H1 (cell line): ENCODE results near the gene TIAM2. TPM values are rescaled to one million over a fixed set of nuclear protein-coding genes. Genes with fewer than 3 reads are reported as not detected.

ENCODE experiments used
- CTCF ChIA-PET: fragments of 300-600 bp; sonication (Branson Sonifier 250); formaldehyde crosslinking; loops from one replicate; lab custom pipeline; 2021; ENCODE audit not compliant: partially characterized antibody; lab: Charles Lee
- POLR2A ChIA-PET: fragments of 300-600 bp; sonication (Branson Sonifier 250); formaldehyde crosslinking; loops from one replicate; lab custom pipeline; 2021; ENCODE audit warnings: inconsistent platforms; ENCODE audit not compliant: partially characterized antibody; lab: Charles Lee
- DNase-seq, 2 experiments: peaks; one replicate each; pipeline versions ENCODE4 v3.0.0 to v3.0.0-alpha.2; 2010 to 2022; ENCODE audit warnings: low spot score in 2 of 2, low read depth in 1 of 2, mixed read lengths in 1 of 2
- FAIRE-seq: peaks from 2 replicates; lab custom pipeline; 2011; peaks lifted over from hg19 to GRCh38; lab: Jason Lieb, UNC
- H2AFZ ChIP-seq: 2 replicates; pipeline ENCODE4 v1.8.1; 2012; ENCODE audit warnings: low read length, inconsistent platforms
- H2AK5ac ChIP-seq: 2 replicates; pipeline ENCODE4 v1.6.1; 2013; ENCODE audit warnings: low read depth, low read length
- H2BK120ac ChIP-seq: replicated peaks from 2 replicates; pipeline ENCODE3; 2013; ENCODE audit warnings: low read depth, low read length, inconsistent platforms
- H2BK12ac ChIP-seq: 2 replicates; pipeline ENCODE4 v1.6.1; 2013; ENCODE audit warnings: low read depth, low read length
- H2BK15ac ChIP-seq: 2 replicates; pipeline ENCODE4 v1.6.1; 2013; ENCODE audit warnings: low read length
- H2BK20ac ChIP-seq: 2 replicates; pipeline ENCODE4 v1.6.1; 2013; ENCODE audit warnings: low read length
- H2BK5ac ChIP-seq: 2 replicates; pipeline ENCODE4 v1.6.1; 2013; ENCODE audit warnings: low read depth, low read length
- H3K14ac ChIP-seq: 2 replicates; pipeline ENCODE4 v1.6.1; 2013; ENCODE audit warnings: inconsistent platforms; ENCODE audit not compliant: insufficient read length
- H3K18ac ChIP-seq: 2 replicates; pipeline ENCODE4 v1.6.1; 2013; ENCODE audit warnings: low read length; ENCODE audit errors: extremely low read depth
- H3K23ac ChIP-seq: 2 replicates; pipeline ENCODE4 v1.6.1; 2013; ENCODE audit warnings: inconsistent platforms; ENCODE audit not compliant: insufficient read length
- H3K23me2 ChIP-seq: 2 replicates; pipeline ENCODE4 v1.6.1; 2013; ENCODE audit warnings: low read depth, low read length
- H3K27ac ChIP-seq: 2 replicates; pipeline ENCODE4 v1.6.1; 2011; ENCODE audit warnings: low read depth, low read length, inconsistent platforms
- H3K27me3 ChIP-seq, 4 experiments: replicated peaks in 1 of 4; 1 replicate in 1 of 4; 2 replicates in 3 of 4; pipeline versions ENCODE4 v1.6.1 to v1.8.1; 2011 to 2013; ENCODE audit warnings: low read length in 3 of 4, mild to moderate bottlenecking in 3 of 4, inconsistent platforms in 2 of 4, mixed read lengths in 2 of 4, moderate library complexity in 1 of 4; ENCODE audit not compliant: control insufficient read depth in 3 of 4, insufficient read depth in 3 of 4; ENCODE audit errors: extremely low read depth in 1 of 4
- H3K36me3 ChIP-seq, 4 experiments: 2 replicates each; pipeline versions ENCODE4 v1.6.1 to v1.8.1; 2011 to 2013; ENCODE audit warnings: mild to moderate bottlenecking in 4 of 4, low read length in 3 of 4, moderate library complexity in 2 of 4, control low read depth in 1 of 4, inconsistent platforms in 1 of 4; ENCODE audit not compliant: insufficient read depth in 4 of 4, control insufficient read depth in 2 of 4
- H3K4ac ChIP-seq: replicated peaks from 2 replicates; pipeline ENCODE3; 2013; ENCODE audit warnings: low read length, low read depth, mixed read lengths, inconsistent platforms; ENCODE audit not compliant: insufficient read length
- H3K4me1 ChIP-seq, 4 experiments: replicated peaks in 1 of 4; 1 replicate in 1 of 4; 2 replicates in 3 of 4; pipeline versions ENCODE4 v1.6.1 to v1.8.1; 2011 to 2013; ENCODE audit warnings: low read length in 3 of 4, inconsistent platforms in 2 of 4, mixed read lengths in 1 of 4; ENCODE audit not compliant: insufficient read depth in 4 of 4, control insufficient read depth in 3 of 4
- H3K4me2 ChIP-seq, 2 experiments: 2 replicates each; pipeline versions ENCODE4 v1.6.1 to v1.8.1; 2011 to 2013; ENCODE audit warnings: low read depth in 2 of 2, low read length in 2 of 2, control low read depth in 1 of 2, inconsistent platforms in 1 of 2, mild to moderate bottlenecking in 1 of 2; ENCODE audit not compliant: insufficient read depth in 1 of 2
- H3K4me3 ChIP-seq, 4 experiments: fragments of 200-600, 300-600 bp in 1 of 4; sonication (generic), shearing (Covaris generic), sonication (Bioruptor Twin) in 1 of 4; 2 replicates each; pipeline versions ENCODE4 v1.5.1 to v1.8.1; 2011 to 2016; ENCODE audit warnings: low read length in 4 of 4, low read depth in 3 of 4, control low read depth in 2 of 4, inconsistent platforms in 2 of 4, mild to moderate bottlenecking in 2 of 4, mixed read lengths in 1 of 4, moderate library complexity in 1 of 4; ENCODE audit not compliant: insufficient read depth in 2 of 4; ENCODE audit errors: extremely low read depth in 1 of 4
- H3K56ac ChIP-seq: replicated peaks from 2 replicates; pipeline ENCODE3; 2013; ENCODE audit warnings: low read depth, mild to moderate bottlenecking, mixed read lengths, low read length, inconsistent platforms; ENCODE audit not compliant: insufficient read length
- H3K79me1 ChIP-seq: 2 replicates; pipeline ENCODE4 v1.6.1; 2013; ENCODE audit warnings: low read depth, low read length, control low read depth
- H3K79me2 ChIP-seq, 2 experiments: 2 replicates each; pipeline versions ENCODE4 v1.6.1 to v1.8.1; 2012 to 2013; ENCODE audit warnings: low read length in 2 of 2, mild to moderate bottlenecking in 2 of 2, inconsistent platforms in 1 of 2; ENCODE audit not compliant: insufficient read depth in 2 of 2, control insufficient read depth in 1 of 2
- H3K9ac ChIP-seq, 4 experiments: replicated peaks in 1 of 4; 1 replicate in 1 of 4; 2 replicates in 3 of 4; pipeline versions ENCODE4 v1.6.1 to v1.8.1; 2011 to 2013; ENCODE audit warnings: low read depth in 3 of 4, low read length in 3 of 4, control low read depth in 2 of 4, mild to moderate bottlenecking in 2 of 4, moderate library complexity in 2 of 4, inconsistent platforms in 1 of 4; ENCODE audit errors: extremely low read depth in 1 of 4
- H3K9me3 ChIP-seq, 2 experiments: 2 replicates each; pipeline versions ENCODE4 v1.6.1 to v1.8.1; 2012 to 2013; ENCODE audit warnings: mild to moderate bottlenecking in 2 of 2, moderate library complexity in 2 of 2, control low read depth in 1 of 2, inconsistent platforms in 1 of 2, low read depth in 1 of 2, low read length in 1 of 2, mixed read lengths in 1 of 2; ENCODE audit not compliant: insufficient read depth in 2 of 2
- H4K20me1 ChIP-seq, 2 experiments: replicated peaks in 1 of 2; 2 replicates each; pipeline versions ENCODE3 to v1.8.1; 2011 to 2013; ENCODE audit warnings: inconsistent platforms in 2 of 2, low read length in 2 of 2, mild to moderate bottlenecking in 1 of 2; ENCODE audit not compliant: insufficient read depth in 2 of 2, control insufficient read depth in 1 of 2
- H4K5ac ChIP-seq: 2 replicates; pipeline ENCODE4 v1.6.1; 2013; ENCODE audit warnings: low read length, low read depth, mixed read lengths, inconsistent platforms; ENCODE audit not compliant: insufficient read length
- H4K8ac ChIP-seq: 2 replicates; pipeline ENCODE4 v1.8.0; 2013; ENCODE audit warnings: mild to moderate bottlenecking, moderate library complexity, low read length, inconsistent platforms; ENCODE audit not compliant: insufficient read depth; ENCODE audit errors: extremely low read depth
- H4K91ac ChIP-seq: replicated peaks from 2 replicates; pipeline ENCODE3; 2013; ENCODE audit warnings: low read length, mixed read lengths, inconsistent platforms; ENCODE audit not compliant: insufficient read length
- CEBPB ChIP-seq: IDR thresholded peaks from 2 replicates; pipeline ENCODE4 v1.6.1; 2012; ENCODE audit warnings: low read depth, low read length
- CHD2 ChIP-seq: IDR thresholded peaks from 2 replicates; pipeline ENCODE4 v1.6.1; 2012; ENCODE audit warnings: low read length, improper control_type of control experiment
- E2F6 ChIP-seq: IDR thresholded peaks from 2 replicates; pipeline ENCODE4 v1.6.1; 2012; ENCODE audit warnings: inconsistent platforms
- EP300 ChIP-seq, 2 experiments: IDR thresholded peaks; 1 replicate in 1 of 2; 2 replicates in 1 of 2; pipeline ENCODE4 v1.6.1; 2011 to 2012; ENCODE audit warnings: low read depth in 2 of 2, low read length in 2 of 2, mild to moderate bottlenecking in 2 of 2, borderline replicate concordance in 1 of 2, inconsistent platforms in 1 of 2, moderate library complexity in 1 of 2
- GABPA ChIP-seq: IDR thresholded peaks from 2 replicates; pipeline ENCODE4 v1.6.1; 2011; ENCODE audit warnings: mild to moderate bottlenecking, low read length, moderate library complexity, borderline replicate concordance; ENCODE audit not compliant: insufficient read depth
- KDM1A ChIP-seq: fragments of 200-600, 300-600 bp; sonication (generic); IDR thresholded peaks from 2 replicates; pipeline ENCODE4 v1.7.1; 2016; ENCODE audit warnings: mild to moderate bottlenecking, low read length, borderline replicate concordance
- MAX ChIP-seq: IDR thresholded peaks from 2 replicates; pipeline ENCODE4 v1.6.1; 2012; ENCODE audit warnings: inconsistent platforms
- NANOG ChIP-seq: IDR thresholded peaks from 2 replicates; pipeline ENCODE4 v1.6.1; 2011; ENCODE audit warnings: low read length, low read depth, mild to moderate bottlenecking, inconsistent platforms; ENCODE audit not compliant: insufficient read depth, poor library complexity, severe bottlenecking
- PHF8 ChIP-seq: fragments of 200-600 bp; sonication (generic); conservative IDR thresholded peaks from 2 replicates; pipeline ENCODE4 v1.7.1; 2012; ENCODE audit warnings: low read depth, mild to moderate bottlenecking, inconsistent platforms, low read length, moderate library complexity
- RBBP5 ChIP-seq: IDR thresholded peaks from 2 replicates; pipeline ENCODE4 v1.7.1; 2012; ENCODE audit warnings: low read depth, mild to moderate bottlenecking, inconsistent platforms, low read length, moderate library complexity, borderline replicate concordance
- RXRA ChIP-seq: IDR thresholded peaks from 2 replicates; pipeline ENCODE4 v1.6.1; 2011; ENCODE audit warnings: low read depth, mild to moderate bottlenecking, low read length, moderate library complexity; ENCODE audit not compliant: insufficient read depth
- SUZ12 ChIP-seq: fragments of 200-600 bp; sonication (generic); IDR thresholded peaks from 2 replicates; pipeline ENCODE4 v1.6.1; 2012; ENCODE audit warnings: mild to moderate bottlenecking, inconsistent platforms, low read length, moderate library complexity, mixed read lengths
- TAF7 ChIP-seq: optimal IDR thresholded peaks from 2 replicates; pipeline ENCODE3; 2011; ENCODE audit warnings: low read depth, mild to moderate bottlenecking, inconsistent platforms, low read length, moderate library complexity, borderline replicate concordance
- WGBS, 2 experiments: shearing (Covaris generic) in 1 of 2; methylation state at CpG; one replicate each; pipeline versions ENCODE4 v1.1.6 to v1.1.7; 2013 to 2015; ENCODE audit warnings: low lambda C conversion rate in 2 of 2, mixed read lengths in 2 of 2, inconsistent platforms in 1 of 2, low coverage in 1 of 2, missing lambda C conversion rate in 1 of 2; ENCODE audit not compliant: insufficient replicate concordance in 2 of 2, insufficient coverage in 1 of 2, insufficient read length in 1 of 2; ENCODE audit errors: extremely low coverage in 1 of 2, missing lambda C conversion rate in 1 of 2; 5-methylcytosine and 5-hydroxymethylcytosine counted together
- polyA plus RNA-seq, 7 experiments: library from polyadenylated mRNA; depleted of rRNA in 3 of 7; stranded (reverse) in 5 of 7; unstranded in 2 of 7; fragments of >200 nt in 5 of 7; fragments of 200-250 nt in 2 of 7; gene quantifications; 1 replicate in 5 of 7; 2 replicates in 1 of 7; 4 replicates in 1 of 7; pipeline versions ENCODE4 v1.2.1 to v1.2.3, GENCODE V29; 2011 to 2013; ENCODE audit warnings: missing spikeins in 2 of 7, mixed read lengths in 2 of 7
- total RNA-seq: library from RNA; stranded (reverse); fragmentation: NEBNext Ultra II Directional; extraction: Animal tissue kit (Norgen Biotek cat#: 25700); gene quantifications from 2 replicates; pipeline ENCODE4 v1.2.1, GENCODE V29; 2021

Gene TIAM2
- total and polyA plus RNA-seq, 2 of the 8 experiments (the other 6 are each of a cell fraction or from before 2014, with no cell fraction given), result 7.4 to 23.9 TPM

GRCh38 chr6:155254139-155254538, 259.0 kb downstream of the TIAM2 start:
- Histone ChIP-seq H3K9me3 (no peaks in the 10 kb centered on the region), H3K18ac (no peak overlapping the region), H3K79me1 (no peaks in the 10 kb centered on the region; the same call in 1 of the 2 replicates), H2BK12ac (no peak overlapping the region), H3K79me2 (no peaks in the 10 kb centered on the region), H3K14ac (no peak overlapping the region), H4K91ac (no peak overlapping the region), H3K27ac (no peak overlapping the region), H4K8ac (no peak overlapping the region; the same call in 1 of the 2 replicates), H2AFZ (no peak overlapping the region), H4K20me1 (no peaks in the 10 kb centered on the region), H2BK5ac (no peak overlapping the region), H4K5ac (no peak overlapping the region), H3K36me3 (peaks cover 9 to 92% (median 40%) of the 10 kb centered on the region in 4 experiments), H3K9ac (no peak overlapping the region), H3K4me1 (peaks cover 0 to 3% (median 3%) of the 10 kb centered on the region in 4 experiments; a peak in 2 of 7 replicates), H3K27me3 (no peaks in the 10 kb centered on the region), H3K4me2 (no peak overlapping the region), H2AK5ac (no peak overlapping the region), H3K4me3 (no peak overlapping the region), H2BK15ac (no peak overlapping the region), H3K23me2 (no peaks in the 10 kb centered on the region), H2BK120ac (no peak overlapping the region), H2BK20ac (no peak overlapping the region), H3K23ac (no peak overlapping the region), H3K4ac (no peak overlapping the region), H3K56ac (no peak overlapping the region)
- DNase-seq (peak in 1 of 2 experiments; percentile 24), FAIRE-seq (no peak)
- ChIA-PET CTCF (no interaction called here), POLR2A (no interaction called here)
- WGBS, 2 experiments, result 92% methylated on average over 10 of the region's 10 CpGs; no CpG with 5 or more reads in 1 of the 2 experiments
- TF ChIP-seq EP300 (IDR thresholded peaks at IDR 0.05; ENCODE audit: borderline replicate concordance in 1 of 2, low read depth in 2 of 2, low read length in 2 of 2) (no peak), TAF7 (no peak), CHD2 (no peak), RBBP5 (no peak), GABPA (no peak), KDM1A (no peak), RXRA (no peak), NANOG (no peak), MAX (no peak), CEBPB (no peak), SUZ12 (no peak), E2F6 (no peak), PHF8 (no peak)
